ENCODE measurements around the gene LSS.

DNA sequence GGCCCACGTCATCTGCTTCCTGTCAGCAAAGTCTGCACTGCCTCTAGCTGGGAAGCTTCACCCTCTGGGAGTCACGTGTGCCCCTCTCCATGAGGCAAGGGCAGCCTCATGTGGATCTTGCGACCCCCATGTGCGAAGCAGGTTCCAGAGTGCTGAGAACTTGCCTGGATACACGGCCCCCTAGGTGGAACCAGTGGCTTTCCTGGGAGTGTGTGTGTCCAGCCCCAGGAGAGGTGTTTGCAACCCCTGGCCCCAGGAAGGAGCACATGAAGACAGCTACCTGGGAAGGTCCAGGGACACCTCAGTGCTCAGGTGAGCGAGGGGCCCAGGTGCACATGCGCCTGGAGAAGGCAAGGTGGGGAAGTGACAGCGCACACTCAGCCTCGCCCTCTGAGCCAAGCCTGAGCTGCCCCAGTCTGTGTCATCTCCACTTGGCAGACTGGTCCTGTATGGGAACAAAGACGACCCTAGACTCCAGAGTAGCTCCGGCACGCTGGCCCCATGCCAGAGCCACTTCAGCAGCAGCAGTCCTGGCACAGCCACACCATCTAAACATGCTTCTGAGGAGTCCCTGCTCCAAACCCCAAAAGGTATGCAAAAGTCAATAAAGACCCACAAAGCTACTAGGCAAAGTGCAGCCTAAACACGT is 8.9 kb downstream of the LSS start:
- TF ChIP-seq, protein P1, sequence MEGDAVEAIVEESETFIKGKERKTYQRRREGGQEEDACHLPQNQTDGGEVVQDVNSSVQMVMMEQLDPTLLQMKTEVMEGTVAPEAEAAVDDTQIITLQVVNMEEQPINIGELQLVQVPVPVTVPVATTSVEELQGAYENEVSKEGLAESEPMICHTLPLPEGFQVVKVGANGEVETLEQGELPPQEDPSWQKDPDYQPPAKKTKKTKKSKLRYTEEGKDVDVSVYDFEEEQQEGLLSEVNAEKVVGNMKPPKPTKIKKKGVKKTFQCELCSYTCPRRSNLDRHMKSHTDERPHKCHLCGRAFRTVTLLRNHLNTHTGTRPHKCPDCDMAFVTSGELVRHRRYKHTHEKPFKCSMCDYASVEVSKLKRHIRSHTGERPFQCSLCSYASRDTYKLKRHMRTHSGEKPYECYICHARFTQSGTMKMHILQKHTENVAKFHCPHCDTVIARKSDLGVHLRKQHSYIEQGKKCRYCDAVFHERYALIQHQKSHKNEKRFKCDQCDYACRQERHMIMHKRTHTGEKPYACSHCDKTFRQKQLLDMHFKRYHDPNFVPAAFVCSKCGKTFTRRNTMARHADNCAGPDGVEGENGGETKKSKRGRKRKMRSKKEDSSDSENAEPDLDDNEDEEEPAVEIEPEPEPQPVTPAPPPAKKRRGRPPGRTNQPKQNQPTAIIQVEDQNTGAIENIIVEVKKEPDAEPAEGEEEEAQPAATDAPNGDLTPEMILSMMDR (IDR thresholded peaks at IDR 0.05), result no peak
- TF ChIP-seq POLR2AphosphoS5 (IDR thresholded peaks at IDR 0.05), result no peak
- no peak for TF ChIP-seq POLR2A (IDR thresholded peaks at IDR 0.05)
